HG02870 (cell line): ENCODE results near the gene APC.

Experiments used
- ATAC-seq: cut with Tn5 transposase; IDR thresholded peaks from one replicate; pipeline ENCODE4 v1.9.1; 2021; ENCODE audit warnings: mild to moderate bottlenecking, moderate library complexity; ENCODE audit not compliant: unreplicated experiment

The APC gene

DNA sequence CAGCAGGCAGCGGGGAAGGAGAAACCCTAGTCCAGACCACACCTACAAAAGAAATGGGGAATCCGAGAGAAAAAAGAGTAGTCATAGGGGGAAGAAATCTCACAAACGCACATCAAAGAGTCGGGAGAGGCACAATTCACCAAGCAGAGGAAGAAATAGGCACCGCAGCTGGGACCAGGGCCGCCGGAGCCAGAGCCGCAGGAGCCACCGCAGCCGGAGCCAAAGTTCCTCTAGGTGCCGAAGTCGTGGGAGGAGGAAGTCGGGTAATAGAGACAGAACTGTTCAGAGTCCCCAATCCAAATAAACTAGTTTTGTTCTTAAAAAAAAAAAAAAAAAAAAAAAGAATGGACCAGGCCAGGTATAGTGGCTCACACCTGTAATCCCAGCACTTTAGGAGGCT lies 155.1 kb downstream of the APC start:
- ATAC-seq, result no peak

DNA sequence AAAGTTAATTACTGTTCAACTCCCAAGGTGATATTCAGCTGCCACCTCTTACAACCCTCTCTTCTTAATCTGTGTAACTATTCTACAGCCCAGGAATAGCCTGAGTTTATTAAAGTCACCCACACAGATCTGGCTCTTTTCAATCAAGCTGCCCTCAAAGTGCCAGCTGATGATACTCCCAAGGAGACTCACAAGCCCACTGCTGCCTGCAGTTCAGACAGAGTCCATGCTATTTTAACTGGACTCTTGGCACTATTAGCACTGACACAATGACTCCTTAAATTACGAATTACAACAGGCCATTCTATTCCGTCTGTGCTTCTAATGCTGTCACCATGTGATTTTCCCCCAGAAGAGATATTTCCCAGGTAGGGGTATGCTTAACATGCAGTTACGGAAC lies 158.0 kb downstream of the APC start:
- no peak for ATAC-seq
